Measurements from ENCODE around the gene HECW1. TPM values are rescaled to one million over a fixed set of nuclear protein-coding genes. Genes with fewer than 3 reads are reported as not detected.

The HECW1 gene
- total and polyA plus RNA-seq, 8 donors = 0.04 to 0.69 (median 0.12) TPM; not detected in 5

DNA sequence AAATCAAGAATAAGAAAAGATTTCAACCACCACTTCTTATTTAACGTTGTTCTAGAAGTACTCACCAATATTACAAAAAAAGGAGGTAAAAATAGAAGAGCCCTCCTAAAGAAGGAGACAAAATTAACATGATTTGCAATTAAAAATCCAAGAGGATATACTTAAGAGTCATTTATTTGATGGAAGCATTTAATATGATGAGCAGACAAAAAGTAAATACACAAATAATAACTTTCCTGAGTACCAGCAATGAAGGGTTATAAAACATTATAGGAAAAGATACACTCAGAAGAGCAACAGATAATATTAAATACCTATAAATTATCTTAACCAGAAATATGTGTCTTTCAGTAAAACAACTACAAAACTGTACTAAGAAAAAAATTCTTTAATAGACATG is 363.5 kb downstream of the HECW1 start:
- FAIRE-seq (no peak), ATAC-seq (no peak)

DNA sequence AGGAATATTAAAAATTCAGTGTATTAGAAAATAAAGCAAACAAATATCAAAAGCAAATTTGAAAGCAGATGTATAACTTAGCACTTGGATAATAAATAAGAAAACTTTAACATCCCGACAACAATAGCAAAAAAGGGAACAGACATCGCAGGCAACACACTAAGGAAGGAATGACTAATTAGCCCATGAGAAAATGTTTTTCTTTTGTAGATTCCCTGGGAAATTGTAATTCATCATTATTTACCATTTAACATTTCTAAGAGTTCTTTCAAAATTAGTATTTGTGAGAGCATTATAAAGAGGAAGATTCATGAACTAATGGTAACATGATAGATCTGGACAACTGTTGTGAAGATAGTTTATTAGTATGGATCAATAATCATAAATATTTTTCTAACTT is 364.4 kb downstream of the HECW1 start:
- ATAC-seq (no peak), FAIRE-seq (no peak), DNase-seq (no peak)
- 72 to 73% methylated on average over 2 of the region's 2 CpGs for WGBS, 2 donors
- Histone ChIP-seq H3K9me3 (no peaks in the 10 kb centered on the region), H3K27ac (no peak overlapping the region), H3K4me3 (no peak overlapping the region), H3K27me3 (no peaks in the 10 kb centered on the region), H3K36me3 (no peaks in the 10 kb centered on the region), H3K4me1 (no peaks in the 10 kb centered on the region)
- intact Hi-C loops (cut with DNase I) = no loop called here
- TF ChIP-seq, protein P1, sequence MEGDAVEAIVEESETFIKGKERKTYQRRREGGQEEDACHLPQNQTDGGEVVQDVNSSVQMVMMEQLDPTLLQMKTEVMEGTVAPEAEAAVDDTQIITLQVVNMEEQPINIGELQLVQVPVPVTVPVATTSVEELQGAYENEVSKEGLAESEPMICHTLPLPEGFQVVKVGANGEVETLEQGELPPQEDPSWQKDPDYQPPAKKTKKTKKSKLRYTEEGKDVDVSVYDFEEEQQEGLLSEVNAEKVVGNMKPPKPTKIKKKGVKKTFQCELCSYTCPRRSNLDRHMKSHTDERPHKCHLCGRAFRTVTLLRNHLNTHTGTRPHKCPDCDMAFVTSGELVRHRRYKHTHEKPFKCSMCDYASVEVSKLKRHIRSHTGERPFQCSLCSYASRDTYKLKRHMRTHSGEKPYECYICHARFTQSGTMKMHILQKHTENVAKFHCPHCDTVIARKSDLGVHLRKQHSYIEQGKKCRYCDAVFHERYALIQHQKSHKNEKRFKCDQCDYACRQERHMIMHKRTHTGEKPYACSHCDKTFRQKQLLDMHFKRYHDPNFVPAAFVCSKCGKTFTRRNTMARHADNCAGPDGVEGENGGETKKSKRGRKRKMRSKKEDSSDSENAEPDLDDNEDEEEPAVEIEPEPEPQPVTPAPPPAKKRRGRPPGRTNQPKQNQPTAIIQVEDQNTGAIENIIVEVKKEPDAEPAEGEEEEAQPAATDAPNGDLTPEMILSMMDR (IDR thresholded peaks at IDR 0.05) = no peak

More for the DNA sequence above, 363.5 kb downstream of the HECW1 start:
- Histone ChIP-seq H3K4me3 (no peak overlapping the region), H3K4me1 (no peaks in the 10 kb centered on the region), H3K27me3 (no peaks in the 10 kb centered on the region), H3K36me3 (no peaks in the 10 kb centered on the region), H3K27ac (no peak overlapping the region), H3K9me3 (no peaks in the 10 kb centered on the region)
- TF ChIP-seq, protein P1 (IDR thresholded peaks at IDR 0.05) = no peak
- intact Hi-C loops (cut with DNase I) = no loop called here
- WGBS, 2 donors = 76 to 93% methylated on average over 1 of the region's 1 CpG
- no peak for DNase-seq

DNA sequence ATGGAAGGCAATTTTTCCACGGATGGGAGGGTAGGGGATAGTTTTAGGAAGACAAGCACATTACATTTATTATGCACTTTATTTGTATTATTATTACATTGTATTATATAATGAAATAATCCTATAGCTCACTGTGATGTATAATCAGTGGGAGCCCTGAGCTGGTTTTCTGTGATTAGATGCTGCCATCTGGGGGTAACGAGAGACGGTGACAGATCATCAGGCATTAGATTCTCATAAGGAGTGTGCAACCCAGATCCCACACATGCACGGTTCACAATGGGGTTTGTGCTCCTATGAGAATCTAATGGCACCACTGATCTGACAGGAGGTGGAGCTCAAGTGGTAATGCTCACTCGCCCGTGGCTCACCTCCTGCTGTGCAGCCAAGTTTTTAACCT is 366.6 kb downstream of the HECW1 start:
- Histone ChIP-seq H3K4me1 (no peaks in the 10 kb centered on the region), H3K27ac (no peak overlapping the region), H3K4me3 (no peak overlapping the region), H3K36me3 (no peaks in the 10 kb centered on the region), H3K27me3 (no peaks in the 10 kb centered on the region), H3K9me3 (no peaks in the 10 kb centered on the region)
- ATAC-seq = no peak
- intact Hi-C loops (cut with DNase I) = no loop called here
- 52 to 83% methylated on average over 6 of the region's 6 CpGs for WGBS, 2 donors
- no peak for DNase-seq
- TF ChIP-seq, protein P1 (IDR thresholded peaks at IDR 0.05) = no peak
- FAIRE-seq = no peak

DNA sequence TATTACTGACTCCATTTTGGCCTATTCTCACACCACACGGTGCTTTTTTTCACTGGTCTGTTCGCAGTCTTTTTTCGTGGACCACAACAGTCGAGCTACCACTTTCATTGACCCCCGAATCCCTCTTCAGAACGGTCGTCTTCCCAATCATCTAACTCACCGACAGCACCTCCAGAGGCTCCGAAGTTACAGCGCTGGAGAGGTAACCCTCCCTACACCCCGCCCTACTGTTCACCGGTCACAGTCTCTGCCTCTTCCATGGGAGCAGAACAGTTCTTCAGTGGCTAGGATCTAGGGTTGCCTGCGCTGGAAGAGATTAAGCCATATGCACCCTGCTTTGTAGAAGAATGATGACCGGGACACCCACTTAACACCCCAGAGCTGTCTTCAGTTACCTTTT is 367.1 kb downstream of the HECW1 start:
- H3K36me3 ChIP-seq = no peaks in the 10 kb centered on the region
- intact Hi-C loops (cut with DNase I) = no loop called here
- ATAC-seq (no peak), FAIRE-seq (no peak), DNase-seq (no peak)
- 92 to 94% methylated on average over 14 of the region's 14 CpGs for WGBS, 2 donors
- no peaks in the 10 kb centered on the region for H3K9me3 ChIP-seq
- no peaks in the 10 kb centered on the region for H3K27me3 ChIP-seq
- TF ChIP-seq, protein P1 (IDR thresholded peaks at IDR 0.05) = no peak
- H3K4me1 ChIP-seq = no peaks in the 10 kb centered on the region
- H3K4me3 ChIP-seq = no peak overlapping the region
- no peak overlapping the region for H3K27ac ChIP-seq

DNA sequence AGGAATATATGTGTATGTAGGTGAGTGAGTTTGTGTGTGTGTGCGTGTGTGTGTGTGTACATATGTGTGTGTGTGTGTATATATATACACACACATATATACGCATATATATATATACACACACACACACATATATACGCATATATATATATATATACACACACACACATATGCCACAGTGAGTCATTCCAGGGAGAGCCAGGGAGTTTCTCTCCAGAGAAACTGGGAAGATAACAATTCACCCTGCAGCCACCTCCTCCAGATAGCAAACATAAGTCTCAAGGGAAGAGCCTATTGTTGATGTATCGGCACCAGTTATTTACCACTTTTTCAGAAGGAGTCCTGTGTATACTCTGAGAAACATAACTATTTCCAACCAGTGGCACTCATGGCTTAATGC is 368.1 kb downstream of the HECW1 start:
- TF ChIP-seq, protein P1 (IDR thresholded peaks at IDR 0.05) = no peak
- intact Hi-C loops (cut with DNase I) = no loop called here
- no peak for ATAC-seq
- DNase-seq = no peak
- Histone ChIP-seq H3K27ac (no peak overlapping the region), H3K4me1 (no peaks in the 10 kb centered on the region), H3K27me3 (no peaks in the 10 kb centered on the region), H3K4me3 (no peak overlapping the region), H3K9me3 (no peaks in the 10 kb centered on the region), H3K36me3 (no peaks in the 10 kb centered on the region)
- 63 to 85% methylated on average over 4 of the region's 4 CpGs for whole genome bisulfite sequencing, 2 donors
- FAIRE-seq = no peak

Measured in pancreas (tissue), 10 donors.